Gastroesophageal sphincter (tissue), 3 donors: ENCODE data around the gene SLC30A5.

ENCODE experiments used
- CTCF ChIP-seq, 4 experiments: fragments of 200-600 bp in 2 of 4; fragments of 450-650 bp in 2 of 4; sonication (generic) in 1 of 4; IDR thresholded peaks; one replicate each; pipeline ENCODE4 v1.5.1; 2017 to 2019; ENCODE audit warnings: antibody characterized with exemption in 4 of 4, mild to moderate bottlenecking in 2 of 4, moderate library complexity in 2 of 4
- POLR2A ChIP-seq, 2 donors: fragments of 450-650 bp; IDR thresholded peaks; one replicate each; pipeline ENCODE4 v1.6.1; 2017; ENCODE audit warnings: antibody characterized with exemption in 2 of 2, mild to moderate bottlenecking in 2 of 2, moderate library complexity in 1 of 2

DNA sequence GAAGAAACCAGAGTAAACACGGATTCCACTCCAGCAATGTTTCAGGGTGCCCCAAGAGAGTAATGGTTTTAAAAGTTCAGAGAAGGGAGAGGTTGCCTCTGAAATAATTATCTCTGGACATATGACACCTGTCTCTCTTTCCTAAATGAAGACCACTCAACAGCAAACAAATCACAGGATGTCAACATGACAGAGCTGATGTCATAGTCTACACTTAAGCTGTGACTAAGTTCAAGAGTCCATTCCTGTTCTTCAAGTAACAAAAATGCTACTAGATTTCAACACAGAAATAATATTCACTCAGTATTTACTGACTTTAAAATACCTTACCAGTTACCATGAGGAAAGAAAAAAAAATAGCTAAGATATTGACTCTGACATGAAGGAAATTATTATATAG is 44.7 kb upstream of the SLC30A5 start:
- TF ChIP-seq POLR2A (IDR thresholded peaks at IDR 0.05) (no peak), CTCF (IDR thresholded peaks at IDR 0.05) (no peak)
